Neuronal stem cell (in vitro differentiated cells): ENCODE results near the gene MYCN. TPM values are rescaled to one million over a fixed set of nuclear protein-coding genes. Genes with fewer than 3 reads are reported as not detected.

Experiments used
- DNase-seq: peaks from one replicate; pipeline ENCODE4 v3.0.0-alpha.2; 2013; ENCODE audit warnings: low spot score
- H2AFZ ChIP-seq: one replicate; pipeline ENCODE4 v1.6.1; 2013; ENCODE audit warnings: mild to moderate bottlenecking, low read length, inconsistent platforms
- H2AK5ac ChIP-seq: 2 replicates; pipeline ENCODE4 v1.6.1; 2013; ENCODE audit warnings: low read depth, mild to moderate bottlenecking, inconsistent platforms, low read length, moderate library complexity, mixed read lengths
- H2BK120ac ChIP-seq: 2 replicates; pipeline ENCODE4 v1.6.1; 2013; ENCODE audit warnings: low read depth, mild to moderate bottlenecking, inconsistent platforms, low read length, moderate library complexity, mixed read lengths
- H2BK12ac ChIP-seq: one replicate; pipeline ENCODE4 v1.6.1; 2013; ENCODE audit warnings: low read length, inconsistent platforms
- H2BK15ac ChIP-seq: 2 replicates; pipeline ENCODE4 v1.6.1; 2013; ENCODE audit warnings: mild to moderate bottlenecking, low read length, inconsistent platforms, mixed read lengths
- H2BK5ac ChIP-seq: one replicate; pipeline ENCODE4 v1.6.1; 2013; ENCODE audit warnings: inconsistent platforms, mild to moderate bottlenecking, low read length, moderate library complexity
- H3K14ac ChIP-seq: one replicate; pipeline ENCODE4 v1.6.1; 2013; ENCODE audit warnings: low read length, inconsistent platforms
- H3K18ac ChIP-seq: 2 replicates; pipeline ENCODE4 v1.6.1; 2013; ENCODE audit warnings: low read length, inconsistent platforms
- H3K23ac ChIP-seq: 2 replicates; pipeline ENCODE4 v1.6.1; 2013; ENCODE audit warnings: low read depth, mild to moderate bottlenecking, mixed read lengths, low read length, inconsistent platforms; ENCODE audit not compliant: poor library complexity
- H3K27ac ChIP-seq: replicated peaks from 3 replicates; pipeline ENCODE4 v1.5.1; 2013; ENCODE audit warnings: low read length, inconsistent platforms
- H3K27me3 ChIP-seq, 3 experiments: 2 replicates each; pipeline ENCODE4 v1.6.1; 2013; ENCODE audit warnings: low read length in 3 of 3, mild to moderate bottlenecking in 2 of 3, inconsistent platforms in 1 of 3, low read depth in 1 of 3, mixed read lengths in 1 of 3, moderate library complexity in 1 of 3; ENCODE audit not compliant: control insufficient read depth in 3 of 3, insufficient read depth in 3 of 3
- H3K36me3 ChIP-seq, 2 donors: replicated peaks in 1 of 2; 2 replicates each; pipeline ENCODE4 v1.6.1; 2013; ENCODE audit warnings: low read length in 2 of 2; ENCODE audit not compliant: control insufficient read depth in 2 of 2, insufficient read depth in 2 of 2
- H3K4ac ChIP-seq: 2 replicates; pipeline ENCODE4 v1.6.1; 2013; ENCODE audit warnings: inconsistent platforms, mild to moderate bottlenecking, low read length, moderate library complexity
- H3K4me1 ChIP-seq, 2 donors: 1 replicate in 1 of 2; 2 replicates in 1 of 2; pipeline ENCODE4 v1.6.1; 2013; ENCODE audit warnings: low read length in 2 of 2, low read depth in 1 of 2; ENCODE audit not compliant: control insufficient read depth in 2 of 2, insufficient read depth in 1 of 2
- H3K4me2 ChIP-seq: one replicate; pipeline ENCODE4 v1.6.1; 2013; ENCODE audit warnings: mild to moderate bottlenecking, low read length, inconsistent platforms; ENCODE audit not compliant: insufficient read depth, poor library complexity, severe bottlenecking
- H3K4me3 ChIP-seq, 2 donors: 2 replicates each; pipeline ENCODE4 v1.5.1; 2013; ENCODE audit warnings: low read length in 2 of 2, mild to moderate bottlenecking in 2 of 2, inconsistent platforms in 1 of 2, moderate library complexity in 1 of 2
- H3K79me1 ChIP-seq: one replicate; pipeline ENCODE4 v1.6.1; 2013; ENCODE audit warnings: low read depth, mild to moderate bottlenecking, inconsistent platforms, low read length, moderate library complexity
- H3K9ac ChIP-seq: one replicate; pipeline ENCODE4 v1.6.1; 2013; ENCODE audit warnings: mild to moderate bottlenecking, low read depth, low read length, inconsistent platforms; ENCODE audit not compliant: poor library complexity
- H3K9me3 ChIP-seq, 2 donors: replicated peaks in 1 of 2; 2 replicates each; pipeline versions ENCODE3 to v1.6.1; 2013; ENCODE audit warnings: low read length in 2 of 2, mild to moderate bottlenecking in 2 of 2, inconsistent platforms in 1 of 2, low read depth in 1 of 2, mixed read lengths in 1 of 2, moderate library complexity in 1 of 2; ENCODE audit not compliant: control insufficient read depth in 2 of 2, insufficient read depth in 1 of 2
- H4K8ac ChIP-seq: one replicate; pipeline ENCODE4 v1.6.1; 2013; ENCODE audit warnings: low read depth, mild to moderate bottlenecking, inconsistent platforms, low read length, moderate library complexity
- H4K91ac ChIP-seq: one replicate; pipeline ENCODE4 v1.6.1; 2013; ENCODE audit warnings: low read length, low read depth, mild to moderate bottlenecking, inconsistent platforms; ENCODE audit not compliant: poor library complexity
- WGBS, 2 donors: extraction: QIAGEN DNeasy Blood & Tissue Kit; methylation state at CpG; one replicate each; pipeline ENCODE4 v1.1.7; 2013; ENCODE audit warnings: missing lambda C conversion rate in 2 of 2, mixed read lengths in 1 of 2; ENCODE audit not compliant: insufficient read length in 2 of 2, insufficient replicate concordance in 1 of 2; ENCODE audit errors: extremely low coverage in 2 of 2; 5-methylcytosine and 5-hydroxymethylcytosine counted together
- polyA plus RNA-seq, 2 experiments: library from polyadenylated mRNA; stranded (reverse); fragments of 200-250 nt; gene quantifications; one replicate each; pipeline ENCODE4 v1.2.3, GENCODE V29; 2013

The MYCN gene
- polyA plus RNA-seq (2013, experiment 1 of 2), result 43.3 TPM
- polyA plus RNA-seq (2013, experiment 2 of 2), result 44.3 TPM

DNA sequence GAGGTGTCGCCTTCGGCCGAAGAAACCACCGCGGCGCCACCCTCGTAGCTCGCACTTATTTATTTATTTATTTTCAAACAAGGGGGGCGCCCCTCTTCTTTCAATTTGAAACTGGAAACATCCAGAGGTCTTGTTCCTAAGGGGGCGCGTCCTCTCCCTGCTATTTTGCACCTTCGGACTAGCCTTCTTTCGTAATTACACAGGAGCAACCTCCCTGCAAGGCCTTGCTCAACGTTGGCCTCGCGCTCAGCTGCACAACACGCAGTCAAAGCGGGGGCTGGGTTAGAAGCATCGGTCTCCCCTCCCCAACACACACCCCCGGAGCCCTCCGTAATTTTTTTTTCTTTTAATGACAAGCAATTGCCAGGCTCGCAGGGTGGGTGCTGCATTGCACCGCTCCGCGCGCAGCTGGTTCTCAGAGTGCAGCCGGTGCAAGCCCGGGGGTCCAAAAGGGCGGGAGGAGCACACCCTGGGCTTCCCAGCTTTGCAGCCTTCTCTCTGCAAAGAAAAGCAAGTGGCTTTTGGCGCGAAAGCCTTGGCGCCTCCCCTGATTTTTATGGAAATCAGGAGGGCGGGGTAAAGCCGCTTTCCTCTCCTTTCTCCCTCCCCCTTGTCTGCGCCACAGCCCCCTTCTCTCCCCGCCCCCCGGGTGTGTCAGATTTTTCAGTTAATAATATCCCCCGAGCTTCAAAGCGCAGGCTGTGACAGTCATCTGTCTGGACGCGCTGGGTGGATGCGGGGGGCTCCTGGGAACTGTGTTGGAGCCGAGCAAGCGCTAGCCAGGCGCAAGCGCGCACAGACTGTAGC, at the start of gene MYCN:
Gene MYCN (plus strand): TSS at position 697 of the 807 bp plus-strand sequence. CDS start 1,515 bp downstream, outside the sequence.
- H2BK12ac ChIP-seq, result no peak within 1 kb of the TSS
- H3K4me1 ChIP-seq, result peaks cover 15% of the 10 kb centered on the region in 2 donors
- H3K9me3 ChIP-seq, result no peaks in the 10 kb centered on the region
- peak within 1 kb of the TSS; percentile 99 for H3K18ac ChIP-seq
- H3K23ac ChIP-seq, result peak within 1 kb of the TSS; percentile 75
- peak within 1 kb of the TSS; percentile 87 to 92 for H3K4me3 ChIP-seq
- H3K79me1 ChIP-seq, result no peaks in the 10 kb centered on the region
- H3K4ac ChIP-seq, result peak within 1 kb of the TSS; percentile 44
- no peak within 1 kb of the TSS for H3K14ac ChIP-seq
- no CpG with 5 or more reads among the region's 47 CpGs for whole genome bisulfite sequencing, 2 donors
- no peak within 1 kb of the TSS for H2BK120ac ChIP-seq
- peak within 1 kb of the TSS; percentile 96 for H3K4me2 ChIP-seq
- H3K9ac ChIP-seq, result peak within 1 kb of the TSS; percentile 89
- H2AFZ ChIP-seq, result peak within 1 kb of the TSS; percentile 91
- no peak within 1 kb of the TSS for H4K91ac ChIP-seq
- H2BK5ac ChIP-seq, result peak within 1 kb of the TSS; percentile 97
- no peak within 1 kb of the TSS for H4K8ac ChIP-seq
- H3K27ac ChIP-seq, result peak within 1 kb of the TSS; percentile 82
- H2AK5ac ChIP-seq, result peak within 1 kb of the TSS; percentile 90
- no peaks in the 10 kb centered on the region for H3K27me3 ChIP-seq
- peak; percentile 92 for DNase-seq
- peaks cover 1 to 31% of the 10 kb centered on the region in 2 donors for H3K36me3 ChIP-seq
- peak within 1 kb of the TSS; percentile 62 for H2BK15ac ChIP-seq

DNA sequence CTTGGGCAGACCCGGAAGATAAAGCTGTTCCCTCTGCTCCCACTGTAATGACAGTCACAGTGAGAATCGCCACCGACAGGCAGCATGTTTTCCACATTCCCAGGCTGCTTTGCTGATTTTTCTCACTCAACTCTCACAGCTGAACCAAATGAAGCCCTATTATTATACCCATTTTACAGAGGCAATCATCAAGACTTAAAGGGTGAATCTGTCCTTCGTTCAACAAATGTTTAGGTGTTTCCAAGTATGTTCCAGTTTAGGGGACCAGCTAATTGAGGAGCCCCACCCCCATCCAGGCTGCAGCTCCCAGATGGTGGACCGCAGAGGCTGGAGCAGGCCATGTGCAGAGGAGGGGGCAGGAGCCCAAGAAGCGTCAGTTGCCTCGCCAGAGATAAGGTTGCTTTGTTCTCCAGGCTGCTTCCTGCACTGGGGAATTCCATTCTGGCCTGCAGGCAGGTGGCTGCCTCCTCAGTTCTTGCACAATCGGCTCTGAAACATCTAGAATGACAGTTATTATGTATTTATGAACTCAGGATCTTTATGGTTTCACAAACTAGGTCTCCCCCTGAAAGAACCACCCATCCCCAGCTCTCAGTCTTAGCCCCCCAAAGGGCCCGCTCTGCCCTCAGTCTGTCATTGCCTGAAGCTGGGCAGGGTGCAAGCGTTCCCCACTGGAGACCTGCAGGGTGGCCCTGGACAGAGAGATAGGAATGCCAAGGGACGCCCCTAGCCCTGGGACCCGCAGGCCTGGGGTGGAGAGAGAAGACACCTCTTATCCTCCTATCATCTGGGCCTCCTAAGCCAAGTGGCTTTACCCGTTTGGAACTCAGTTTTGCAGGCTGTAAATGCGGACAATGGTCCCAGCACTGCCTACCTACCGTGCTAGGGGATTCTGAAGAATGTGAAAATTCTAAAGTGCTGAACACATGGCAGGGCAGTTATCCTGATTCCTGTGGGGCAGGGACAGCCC, 49.1 kb upstream of the MYCN start:
- H3K4ac ChIP-seq, result no peak overlapping the region
- peaks cover 13 to 27% of the 10 kb centered on the region in 2 donors for H3K4me1 ChIP-seq

DNA sequence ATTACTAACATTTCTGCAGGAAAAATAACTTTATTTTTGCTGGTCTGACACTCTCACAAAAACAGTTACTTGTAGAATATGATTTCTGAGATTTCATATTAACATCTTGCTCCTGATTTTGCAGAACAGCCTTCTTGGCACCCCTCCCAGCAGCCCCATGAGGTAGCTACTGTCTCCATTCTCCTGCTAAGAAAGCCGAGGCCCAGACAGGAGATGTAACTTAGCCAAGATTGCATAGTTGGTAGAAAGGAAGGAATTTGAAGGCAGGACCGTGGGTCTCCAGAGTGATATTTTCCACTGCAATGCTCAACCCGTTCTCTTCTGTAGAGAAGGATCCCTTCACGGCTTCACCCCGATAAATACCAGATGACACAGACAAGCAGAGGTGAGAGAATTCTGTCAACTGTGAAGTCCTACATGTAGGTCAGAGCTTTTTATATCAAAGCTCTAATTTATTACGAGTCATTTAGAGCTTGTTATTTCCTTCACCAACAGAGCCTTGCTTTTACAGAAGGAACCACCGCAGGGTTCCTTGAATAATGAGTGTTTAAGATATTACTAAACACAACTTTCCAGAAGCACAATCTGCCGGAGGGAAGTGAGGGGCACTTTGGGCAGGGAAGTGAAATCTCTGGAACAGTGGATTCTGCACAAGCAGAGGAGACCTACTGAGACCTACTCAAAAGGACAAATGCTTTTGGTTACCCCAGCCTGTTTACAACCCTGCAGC, 48.0 kb upstream of the MYCN start:
- no peak overlapping the region for H2BK15ac ChIP-seq
- no peak overlapping the region for H3K4me2 ChIP-seq
- no peak overlapping the region for H2BK12ac ChIP-seq
- H3K23ac ChIP-seq, result no peak overlapping the region
- WGBS, 2 donors, result no CpG with 5 or more reads among the region's 8 CpGs
- no peak overlapping the region for H3K9ac ChIP-seq
- peaks cover under 1 to 2% of the 10 kb centered on the region in 2 donors for H3K9me3 ChIP-seq
- H3K79me1 ChIP-seq, result no peaks in the 10 kb centered on the region
- no peak overlapping the region for H3K4me3 ChIP-seq
- peaks cover 14 to 29% of the 10 kb centered on the region in 2 donors for H3K4me1 ChIP-seq
- H3K36me3 ChIP-seq, result no peaks in the 10 kb centered on the region
- H3K18ac ChIP-seq, result no peak overlapping the region
- H3K14ac ChIP-seq, result no peak overlapping the region
- no peak overlapping the region for H2AFZ ChIP-seq
- H2AK5ac ChIP-seq, result no peak overlapping the region
- no peak for DNase-seq
- no peaks in the 10 kb centered on the region for H3K27me3 ChIP-seq
- no peak overlapping the region for H4K8ac ChIP-seq
- no peak overlapping the region for H2BK5ac ChIP-seq
- H4K91ac ChIP-seq, result no peak overlapping the region
- H3K27ac ChIP-seq, result no peak overlapping the region
- H3K4ac ChIP-seq, result no peak overlapping the region
- H2BK120ac ChIP-seq, result no peak overlapping the region

More for the DNA sequence above, 49.1 kb upstream of the MYCN start:
- DNase-seq, result no peak
- Histone ChIP-seq H3K23ac (no peak overlapping the region), H3K18ac (peak overlapping the region; percentile 90), H2BK12ac (peak overlapping the region; percentile 7), H3K79me1 (no peaks in the 10 kb centered on the region), H2BK120ac (peak overlapping the region; percentile 29), H4K91ac (no peak overlapping the region), H2BK5ac (no peak overlapping the region), H3K36me3 (no peaks in the 10 kb centered on the region), H2BK15ac (peak overlapping the region; percentile 18), H4K8ac (no peak overlapping the region), H2AK5ac (peak overlapping the region; percentile 97), H3K4me3 (no peak overlapping the region), H3K4me2 (no peak overlapping the region), H3K9me3 (no peaks in the 10 kb centered on the region), H3K14ac (no peak overlapping the region), H3K27me3 (no peaks in the 10 kb centered on the region), H3K27ac (no peak overlapping the region), H3K9ac (no peak overlapping the region), H2AFZ (peak overlapping the region; percentile 58)
- no CpG with 5 or more reads among the region's 15 CpGs for WGBS, 2 donors
